Panc1 (cell line): ENCODE measurements around the gene JDP2. TPM values are rescaled to one million over a fixed set of nuclear protein-coding genes. Genes with fewer than 3 reads are reported as not detected.

Experiments used
- ATAC-seq: fragments of 200-7000 bp; cut with Tn5 transposase; 2 replicates; pipeline ENCODE4 v1.9.1; 2020; ENCODE audit warnings: mild to moderate bottlenecking, moderate library complexity
- BruUV-seq: library from RNA; stranded (reverse); fragments of 400-500 nt; replicated peaks from 2 replicates; lab custom pipeline; 2021; lab: Mats Ljungman, UMichigan
- CTCF ChIA-PET: fragments of 300-600 bp; sonication (Branson Sonifier 250); formaldehyde crosslinking; loops from one replicate; lab custom pipeline; 2022; ENCODE audit warnings: antibody characterized with exemption; lab: Charles Lee
- POLR2A ChIA-PET: fragments of 300-600 bp; sonication (Branson Sonifier 250); formaldehyde crosslinking; loops from one replicate; lab custom pipeline; 2022; ENCODE audit warnings: antibody characterized with exemption; lab: Charles Lee
- DNase-seq: peaks from one replicate; pipeline ENCODE4 v3.0.0-alpha.2; 2010; ENCODE audit warnings: low read depth, low spot score
- H3K27ac ChIP-seq: 2 replicates; pipeline ENCODE4 v1.5.1; 2011; ENCODE audit warnings: mild to moderate bottlenecking, low read length, inconsistent platforms
- H3K27me3 ChIP-seq: fragments of 200-500 bp; sonication (Bioruptor generic); 2 replicates; pipeline ENCODE4 v1.6.0; 2014; ENCODE audit warnings: low read length, inconsistent platforms; ENCODE audit not compliant: control insufficient read depth, insufficient read depth
- H3K36me3 ChIP-seq: fragments of 200-500 bp; sonication (Bioruptor generic); 2 replicates; pipeline ENCODE4 v1.5.1; 2014; ENCODE audit warnings: inconsistent platforms, mild to moderate bottlenecking, low read length, moderate library complexity; ENCODE audit not compliant: control insufficient read depth, insufficient read depth
- H3K4me1 ChIP-seq: 2 replicates; pipeline ENCODE4 v1.5.1; 2011; ENCODE audit warnings: inconsistent platforms, mild to moderate bottlenecking, low read length, moderate library complexity; ENCODE audit not compliant: control insufficient read depth, insufficient read depth
- H3K4me3 ChIP-seq, 2 experiments: 2 replicates each; pipeline ENCODE4 v1.5.1; 2011 to 2012; ENCODE audit warnings: low read depth in 2 of 2, low read length in 2 of 2, mild to moderate bottlenecking in 2 of 2, inconsistent platforms in 1 of 2, moderate library complexity in 1 of 2
- H3K9me3 ChIP-seq: fragments of 200-500 bp; sonication (Bioruptor generic); 2 replicates; pipeline ENCODE4 v1.5.1; 2014; ENCODE audit warnings: low read depth, mild to moderate bottlenecking, inconsistent platforms, low read length, moderate library complexity; ENCODE audit not compliant: control insufficient read depth, insufficient read depth
- POLR2AphosphoS5 ChIP-seq: IDR thresholded peaks from 2 replicates; pipeline ENCODE4 v1.6.1; 2012; ENCODE audit warnings: mild to moderate bottlenecking, low read depth, low read length, moderate library complexity
- SIN3A ChIP-seq: IDR thresholded peaks from 2 replicates; pipeline ENCODE4 v1.6.1; 2012; ENCODE audit warnings: low read depth, mild to moderate bottlenecking, low read length, moderate library complexity, borderline replicate concordance; ENCODE audit not compliant: insufficient read depth
- TCF7L2 ChIP-seq: IDR thresholded peaks from 2 replicates; pipeline ENCODE4 v1.6.1; 2011; ENCODE audit warnings: mild to moderate bottlenecking, low read depth, low read length, inconsistent platforms
- in situ Hi-C: cut with HindIII; loops from 2 replicates; pipeline ENCODE4 v1.10.0; 2016; ENCODE audit warnings: low sequenced_read_pairs, low pct_unique_long_range_greater_than_20kb
- intact Hi-C: fragments of 100-400 bp; cut with micrococcal nuclease; formaldehyde crosslinking; loops from one replicate; pipeline ENCODE4 v1.10.0; 2022; ENCODE audit not compliant: unreplicated experiment
- total RNA-seq: library from RNA; stranded (reverse); gene quantifications from one replicate; pipeline ENCODE4 v1.2.1, GENCODE V29; 2021; ENCODE audit not compliant: unreplicated experiment
- TF ChIP-seq, protein P1 (sequence below): fragments of 450-650 bp; IDR thresholded peaks from 2 replicates; pipeline ENCODE4 v1.5.1; 2017; ENCODE audit warnings: mild to moderate bottlenecking
- TF ChIP-seq, protein P2 (sequence below), 2 experiments: IDR thresholded peaks; 2 replicates each; pipeline ENCODE4 v1.6.1; 2011 to 2012; ENCODE audit warnings: low read depth in 2 of 2, control low read depth in 1 of 2, low read length in 1 of 2, mild to moderate bottlenecking in 1 of 2, moderate library complexity in 1 of 2; ENCODE audit not compliant: insufficient read depth in 1 of 2

Gene JDP2
- total RNA-seq, 1 experiment from 2014 or later: 17.5 TPM

DNA sequence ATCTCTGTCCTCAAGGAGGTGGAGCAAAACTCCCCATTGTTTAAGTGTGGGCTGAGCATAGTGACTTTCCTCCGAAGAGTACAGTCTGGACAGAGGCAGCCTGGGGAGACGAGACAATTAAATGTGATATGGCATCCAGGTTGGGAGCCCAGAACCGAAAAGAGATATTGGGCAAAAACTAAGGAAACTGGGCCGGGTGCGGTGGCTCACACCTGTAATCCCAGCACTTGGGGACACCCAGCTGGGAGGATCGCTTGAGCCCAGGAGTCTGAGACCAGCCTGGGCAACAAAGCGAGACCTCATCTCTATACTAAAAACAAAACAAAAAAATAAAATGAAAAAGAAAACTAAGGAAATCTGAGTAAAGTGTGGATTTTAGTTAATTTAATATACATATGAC, 35.9 kb upstream of the JDP2 start:
- Histone ChIP-seq H3K27ac (no peak overlapping the region), H3K36me3 (no peaks in the 10 kb centered on the region), H3K27me3 (no peaks in the 10 kb centered on the region; the same call in 1 of the 2 replicates), H3K4me1 (no peaks in the 10 kb centered on the region), H3K4me3 (no peak overlapping the region), H3K9me3 (no peaks in the 10 kb centered on the region)
- DNase-seq: no peak
- TF ChIP-seq, protein P1, sequence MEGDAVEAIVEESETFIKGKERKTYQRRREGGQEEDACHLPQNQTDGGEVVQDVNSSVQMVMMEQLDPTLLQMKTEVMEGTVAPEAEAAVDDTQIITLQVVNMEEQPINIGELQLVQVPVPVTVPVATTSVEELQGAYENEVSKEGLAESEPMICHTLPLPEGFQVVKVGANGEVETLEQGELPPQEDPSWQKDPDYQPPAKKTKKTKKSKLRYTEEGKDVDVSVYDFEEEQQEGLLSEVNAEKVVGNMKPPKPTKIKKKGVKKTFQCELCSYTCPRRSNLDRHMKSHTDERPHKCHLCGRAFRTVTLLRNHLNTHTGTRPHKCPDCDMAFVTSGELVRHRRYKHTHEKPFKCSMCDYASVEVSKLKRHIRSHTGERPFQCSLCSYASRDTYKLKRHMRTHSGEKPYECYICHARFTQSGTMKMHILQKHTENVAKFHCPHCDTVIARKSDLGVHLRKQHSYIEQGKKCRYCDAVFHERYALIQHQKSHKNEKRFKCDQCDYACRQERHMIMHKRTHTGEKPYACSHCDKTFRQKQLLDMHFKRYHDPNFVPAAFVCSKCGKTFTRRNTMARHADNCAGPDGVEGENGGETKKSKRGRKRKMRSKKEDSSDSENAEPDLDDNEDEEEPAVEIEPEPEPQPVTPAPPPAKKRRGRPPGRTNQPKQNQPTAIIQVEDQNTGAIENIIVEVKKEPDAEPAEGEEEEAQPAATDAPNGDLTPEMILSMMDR: no peak
- no peak for TF ChIP-seq POLR2AphosphoS5
- TF ChIP-seq TCF7L2: no peak
- TF ChIP-seq, protein P2, sequence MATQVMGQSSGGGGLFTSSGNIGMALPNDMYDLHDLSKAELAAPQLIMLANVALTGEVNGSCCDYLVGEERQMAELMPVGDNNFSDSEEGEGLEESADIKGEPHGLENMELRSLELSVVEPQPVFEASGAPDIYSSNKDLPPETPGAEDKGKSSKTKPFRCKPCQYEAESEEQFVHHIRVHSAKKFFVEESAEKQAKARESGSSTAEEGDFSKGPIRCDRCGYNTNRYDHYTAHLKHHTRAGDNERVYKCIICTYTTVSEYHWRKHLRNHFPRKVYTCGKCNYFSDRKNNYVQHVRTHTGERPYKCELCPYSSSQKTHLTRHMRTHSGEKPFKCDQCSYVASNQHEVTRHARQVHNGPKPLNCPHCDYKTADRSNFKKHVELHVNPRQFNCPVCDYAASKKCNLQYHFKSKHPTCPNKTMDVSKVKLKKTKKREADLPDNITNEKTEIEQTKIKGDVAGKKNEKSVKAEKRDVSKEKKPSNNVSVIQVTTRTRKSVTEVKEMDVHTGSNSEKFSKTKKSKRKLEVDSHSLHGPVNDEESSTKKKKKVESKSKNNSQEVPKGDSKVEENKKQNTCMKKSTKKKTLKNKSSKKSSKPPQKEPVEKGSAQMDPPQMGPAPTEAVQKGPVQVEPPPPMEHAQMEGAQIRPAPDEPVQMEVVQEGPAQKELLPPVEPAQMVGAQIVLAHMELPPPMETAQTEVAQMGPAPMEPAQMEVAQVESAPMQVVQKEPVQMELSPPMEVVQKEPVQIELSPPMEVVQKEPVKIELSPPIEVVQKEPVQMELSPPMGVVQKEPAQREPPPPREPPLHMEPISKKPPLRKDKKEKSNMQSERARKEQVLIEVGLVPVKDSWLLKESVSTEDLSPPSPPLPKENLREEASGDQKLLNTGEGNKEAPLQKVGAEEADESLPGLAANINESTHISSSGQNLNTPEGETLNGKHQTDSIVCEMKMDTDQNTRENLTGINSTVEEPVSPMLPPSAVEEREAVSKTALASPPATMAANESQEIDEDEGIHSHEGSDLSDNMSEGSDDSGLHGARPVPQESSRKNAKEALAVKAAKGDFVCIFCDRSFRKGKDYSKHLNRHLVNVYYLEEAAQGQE (IDR thresholded peaks at IDR 0.05; ENCODE audit: insufficient read depth in 1 of 2, low read depth in 2 of 2, low read length in 1 of 2): no peak
- TF ChIP-seq SIN3A: no peak
- no peak for ATAC-seq
- ChIA-PET CTCF (no interaction called here), POLR2A (no interaction called here)
- intact Hi-C loops: no loop called here
- in situ Hi-C loops: no loop called here
- BruUV-seq: no TSS peak

DNA sequence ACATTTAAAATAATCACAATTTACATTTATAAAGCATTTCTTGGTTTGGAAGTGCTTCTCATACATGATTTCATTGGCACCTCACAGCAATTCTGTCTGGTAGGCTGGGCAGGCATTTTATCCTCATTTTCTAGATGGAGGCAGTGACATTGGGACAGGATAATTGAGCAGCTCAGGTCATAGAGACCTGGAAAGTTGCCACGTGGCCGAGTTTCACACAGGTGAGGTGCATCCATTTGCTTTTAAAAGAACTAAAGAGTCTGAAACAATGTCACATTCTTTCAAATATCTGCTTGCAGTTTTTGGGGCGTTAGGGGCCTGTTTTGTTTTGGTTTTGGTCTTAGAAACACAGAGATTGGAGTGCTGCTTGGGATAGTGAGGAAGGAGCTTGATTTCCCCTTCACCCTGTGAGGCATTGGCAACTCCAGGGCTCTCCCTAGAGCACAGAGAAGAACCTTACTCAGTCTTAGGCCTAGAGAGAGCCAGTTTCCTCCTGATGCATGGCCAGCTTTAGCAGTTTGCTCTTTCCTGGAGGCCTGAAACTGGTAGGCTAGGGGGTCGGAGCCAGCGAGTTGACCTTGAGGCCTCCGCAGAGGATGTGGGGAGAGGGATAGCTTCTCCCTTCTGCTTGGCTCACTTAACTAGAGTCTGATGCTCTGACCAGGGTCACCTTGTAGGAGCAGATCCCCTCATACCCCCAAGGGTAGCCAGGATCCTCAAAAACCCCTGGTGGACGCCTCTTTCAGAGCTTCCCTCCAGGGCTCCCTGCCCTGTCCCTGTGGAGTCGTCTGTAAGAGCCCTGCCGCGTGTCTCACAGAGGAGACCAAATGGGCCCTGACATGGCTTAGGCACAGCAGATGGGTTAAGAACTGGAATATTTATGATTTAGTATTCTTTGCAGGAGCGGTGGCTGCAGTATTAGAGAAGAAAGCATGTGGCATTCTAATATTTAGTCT, 34.9 kb upstream of the JDP2 start:
- Histone ChIP-seq H3K27me3 (no peaks in the 10 kb centered on the region; the same call in 1 of the 2 replicates), H3K4me1 (no peaks in the 10 kb centered on the region), H3K36me3 (no peaks in the 10 kb centered on the region), H3K4me3 (no peak overlapping the region), H3K9me3 (no peaks in the 10 kb centered on the region), H3K27ac (no peak overlapping the region)
- no peak for DNase-seq
- ATAC-seq: no peak
- CTCF ChIA-PET: no interaction called here
- POLR2A ChIA-PET: no interaction called here
- in situ Hi-C loops: no loop called here
- intact Hi-C loops: no loop called here
- BruUV-seq: no TSS peak
- TF ChIP-seq SIN3A (no peak), POLR2AphosphoS5 (no peak), TCF7L2 (no peak)
- TF ChIP-seq, protein P2 (IDR thresholded peaks at IDR 0.05; ENCODE audit: insufficient read depth in 1 of 2, low read depth in 2 of 2, low read length in 1 of 2): no peak
- TF ChIP-seq, protein P1: no peak
